Ishikawa (cell line): ENCODE measurements around the gene OR51F2.

ENCODE experiments used
- CREB1 ChIP-seq: IDR thresholded peaks from 2 replicates; pipeline ENCODE4 v1.6.1; 2012; ENCODE audit warnings: low read depth
- EGR1 ChIP-seq: IDR thresholded peaks from 2 replicates; pipeline ENCODE4 v1.6.1; 2012
- EP300 ChIP-seq: IDR thresholded peaks from 2 replicates; pipeline ENCODE4 v1.6.1; 2012; ENCODE audit warnings: borderline replicate concordance
- FOXM1 ChIP-seq: IDR thresholded peaks from 2 replicates; pipeline ENCODE4 v1.6.1; 2012; ENCODE audit warnings: low read depth, borderline replicate concordance
- NFIC ChIP-seq: IDR thresholded peaks from 2 replicates; pipeline ENCODE4 v1.6.1; 2012
- RAD21 ChIP-seq: IDR thresholded peaks from 2 replicates; pipeline ENCODE4 v1.6.1; 2012; ENCODE audit warnings: low read depth
- TAF1 ChIP-seq: IDR thresholded peaks from 2 replicates; pipeline ENCODE4 v1.6.1; 2012; ENCODE audit warnings: low read depth, mild to moderate bottlenecking
- TCF12 ChIP-seq: IDR thresholded peaks from 2 replicates; pipeline ENCODE4 v1.6.1; 2012; ENCODE audit warnings: low read depth
- TEAD4 ChIP-seq: IDR thresholded peaks from 2 replicates; pipeline ENCODE4 v1.6.1; 2012
- YY1 ChIP-seq: IDR thresholded peaks from 2 replicates; pipeline ENCODE4 v1.6.1; 2012; ENCODE audit warnings: low read depth
- ZBTB7A ChIP-seq: IDR thresholded peaks from 2 replicates; pipeline ENCODE4 v1.6.1; 2012; ENCODE audit warnings: low read depth
- TF ChIP-seq, protein P1 (sequence below): IDR thresholded peaks from 2 replicates; pipeline ENCODE4 v1.6.1; 2012
- TF ChIP-seq, protein P2 (sequence below): IDR thresholded peaks from 2 replicates; pipeline ENCODE4 v1.6.1; 2012

DNA sequence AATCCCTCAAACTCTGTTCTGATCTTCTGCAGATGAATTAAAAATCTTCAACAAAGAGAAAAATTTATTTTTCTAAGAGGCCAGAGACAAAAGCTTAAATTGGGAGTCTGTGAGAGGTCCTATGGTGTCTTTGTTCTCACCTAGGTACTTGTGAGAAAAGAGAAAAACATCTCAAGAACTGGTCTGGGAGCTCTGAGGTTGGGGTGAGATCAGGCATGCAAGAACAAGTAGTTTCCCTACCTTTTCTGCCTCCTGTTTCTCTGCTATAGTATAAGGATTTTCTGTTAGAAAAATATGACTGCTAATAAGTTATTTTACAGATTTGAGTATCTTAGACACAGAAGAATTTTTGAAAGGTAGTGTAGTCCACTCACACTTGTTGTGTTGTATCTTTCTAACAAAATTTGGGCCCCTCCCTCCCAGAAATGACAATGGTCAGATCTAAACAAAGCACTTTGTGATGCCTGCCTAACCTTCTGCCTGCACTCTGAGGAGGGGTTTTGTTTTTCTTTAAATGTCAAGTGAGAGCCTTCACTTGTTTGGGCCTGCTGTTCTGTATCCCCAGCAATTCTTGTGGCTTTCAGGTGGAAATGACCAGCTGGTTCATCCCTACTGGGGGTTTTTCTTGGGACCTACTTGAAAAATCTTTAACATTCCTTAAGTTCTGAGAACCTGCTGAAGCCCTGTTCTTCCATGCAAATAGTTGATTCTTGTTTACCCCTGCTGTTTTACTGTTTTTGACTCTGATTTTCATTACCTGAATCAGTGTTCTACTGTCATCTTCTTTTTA lies 41.5 kb downstream of the OR51F2 start:
- no peak for TF ChIP-seq EP300
- no peak for TF ChIP-seq TAF1
- no peak for TF ChIP-seq ZBTB7A
- TF ChIP-seq RAD21, result no peak
- no peak for TF ChIP-seq CREB1
- no peak for TF ChIP-seq EGR1
- no peak for TF ChIP-seq TEAD4
- TF ChIP-seq TCF12, result no peak
- no peak for TF ChIP-seq YY1
- TF ChIP-seq NFIC, result no peak
- TF ChIP-seq, protein P1, sequence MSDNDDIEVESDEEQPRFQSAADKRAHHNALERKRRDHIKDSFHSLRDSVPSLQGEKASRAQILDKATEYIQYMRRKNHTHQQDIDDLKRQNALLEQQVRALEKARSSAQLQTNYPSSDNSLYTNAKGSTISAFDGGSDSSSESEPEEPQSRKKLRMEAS, result no peak
- no peak for TF ChIP-seq FOXM1
- TF ChIP-seq, protein P2, sequence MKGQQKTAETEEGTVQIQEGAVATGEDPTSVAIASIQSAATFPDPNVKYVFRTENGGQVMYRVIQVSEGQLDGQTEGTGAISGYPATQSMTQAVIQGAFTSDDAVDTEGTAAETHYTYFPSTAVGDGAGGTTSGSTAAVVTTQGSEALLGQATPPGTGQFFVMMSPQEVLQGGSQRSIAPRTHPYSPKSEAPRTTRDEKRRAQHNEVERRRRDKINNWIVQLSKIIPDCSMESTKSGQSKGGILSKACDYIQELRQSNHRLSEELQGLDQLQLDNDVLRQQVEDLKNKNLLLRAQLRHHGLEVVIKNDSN, result no peak
